Activated CD8-positive, alpha-beta memory T cell treated with anti-CD3 and anti-CD28 coated beads for 48 hours (primary cell): ENCODE data around the gene EPGN.

ENCODE experiments used
- DNase-seq, 3 experiments: peaks; one replicate each; pipeline ENCODE4 v3.0.0-alpha.2; 2020; ENCODE audit warnings: low read depth in 2 of 3, low spot score in 2 of 3

EPGN gene

GRCh38 chr4:74307170-74307569 lies 1.1 kb upstream of the EPGN start:
- no peak for DNase-seq

- no peak for DNase-seq
Observed at GRCh38 chr4:74309223-74309622, 953 bp downstream of the EPGN start.

GRCh38 chr4:74311696-74312313 lies 3.5 kb downstream of the EPGN start:
- DNase-seq, result no peak

- DNase-seq, result no peak
Observed at GRCh38 chr4:74314329-74314728, 6.1 kb downstream of the EPGN start.

GRCh38 chr4:74314944-74315343 lies 6.7 kb downstream of the EPGN start:
- DNase-seq, result no peak

GRCh38 chr4:74315376-74315775 lies 7.1 kb downstream of the EPGN start:
- DNase-seq, result no peak

- DNase-seq, result no peak
Observed at GRCh38 chr4:74316397-74316796, 8.1 kb downstream of the EPGN start.

GRCh38 chr4:74317616-74318246 lies 9.5 kb downstream of the EPGN start:
- DNase-seq, result no peak

GRCh38 chr4:74318276-74318675 lies 10.0 kb downstream of the EPGN start:
- no peak for DNase-seq

- no peak for DNase-seq
Observed at GRCh38 chr4:74319470-74319869, 11.2 kb downstream of the EPGN start.

- DNase-seq, result no peak
Observed at GRCh38 chr4:74320559-74321118, 12.4 kb downstream of the EPGN start.

- no peak for DNase-seq
Observed at GRCh38 chr4:74322301-74322700, 14.0 kb downstream of the EPGN start.

GRCh38 chr4:74323663-74324062 lies 15.4 kb downstream of the EPGN start:
- DNase-seq, result no peak

GRCh38 chr4:74324262-74324661 lies 16.0 kb downstream of the EPGN start:
- no peak for DNase-seq

GRCh38 chr4:74325886-74326285 lies 17.6 kb downstream of the EPGN start:
- no peak for DNase-seq

GRCh38 chr4:74327762-74328161 lies 19.5 kb downstream of the EPGN start:
- DNase-seq, result no peak

GRCh38 chr4:74328501-74328900 lies 20.2 kb downstream of the EPGN start:
- DNase-seq, result no peak

- no peak for DNase-seq
Observed at GRCh38 chr4:74329307-74329706, 21.0 kb downstream of the EPGN start.

- DNase-seq, result no peak
Observed at GRCh38 chr4:74330295-74330750, 22.1 kb downstream of the EPGN start.

GRCh38 chr4:74331252-74331651 lies 23.0 kb downstream of the EPGN start:
- DNase-seq, result no peak

- no peak for DNase-seq
Observed at GRCh38 chr4:74331944-74332343, 23.7 kb downstream of the EPGN start.

GRCh38 chr4:74334636-74335035 lies 26.4 kb downstream of the EPGN start:
- no peak for DNase-seq
